AG04449 (cell line): ENCODE data around the gene NFIX.

Experiments
- CTCF ChIA-PET: fragments of 350-600 bp; formaldehyde crosslinking; extraction: SDS; loops from one replicate; lab custom pipeline; 2021; ENCODE audit warnings: antibody characterized with exemption; lab: Yijun Ruan, JAX
- POLR2A ChIA-PET: fragments of 400-600, 350-600 bp; formaldehyde crosslinking; extraction: SDS; loops from one replicate; lab custom pipeline; 2020; ENCODE audit warnings: antibody characterized with exemption, inconsistent platforms; lab: Yijun Ruan, JAX
- DNase-seq: peaks from one replicate; pipeline ENCODE4 v3.0.0-alpha.2; 2010; ENCODE audit warnings: low read depth, low spot score
- H3K4me3 ChIP-seq: 2 replicates; pipeline ENCODE4 v1.5.1; 2011; ENCODE audit warnings: low read depth, mild to moderate bottlenecking, control low read depth, low read length
- CTCF ChIP-seq: IDR thresholded peaks from one replicate; pipeline ENCODE4 v1.5.1; 2011; ENCODE audit warnings: mild to moderate bottlenecking, moderate library complexity, low read length, control low read depth, inconsistent platforms; ENCODE audit not compliant: insufficient read depth; ENCODE audit errors: missing control alignments

The NFIX gene

GRCh38 chr19:12982648-12983047 lies 12.6 kb upstream of the NFIX start:
- no peak for TF ChIP-seq CTCF
- POLR2A ChIA-PET, result no interaction called here
- CTCF ChIA-PET, result interaction anchor here (0.6 to 14.7 kb wide), 14 partner anchors 10 to 280 kb away, joined by 3 to 573 read pairs (median 4); no protein-coding TSS in a partner anchor
- DNase-seq, result no peak
- H3K4me3 ChIP-seq, result no peak overlapping the region

DNA sequence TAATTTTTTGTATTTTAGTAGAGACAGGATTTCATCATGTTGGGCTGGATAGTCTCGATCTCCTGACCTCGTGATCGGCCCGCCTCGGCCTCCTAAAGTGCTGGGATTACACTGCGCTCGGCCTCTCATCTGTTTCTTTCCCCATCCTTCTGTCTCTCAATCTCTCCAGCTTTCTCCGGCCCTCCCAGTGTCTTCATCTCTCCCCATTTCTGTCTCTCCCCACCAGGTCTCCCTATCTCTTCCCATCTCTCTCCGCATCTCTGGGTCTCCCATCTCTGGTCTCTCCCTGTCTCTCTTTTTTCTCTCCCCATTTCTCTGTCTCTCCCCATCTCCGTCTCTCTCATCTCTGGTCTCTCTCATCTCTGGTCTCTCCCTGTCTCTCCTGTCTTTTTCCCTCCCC lies 12.2 kb upstream of the NFIX start:
- no peak for TF ChIP-seq CTCF
- ChIA-PET POLR2A (no interaction called here), CTCF (interaction anchor here (0.6 to 14.7 kb wide), 16 partner anchors 9 to 295 kb away, joined by 3 to 573 read pairs (median 4); no protein-coding TSS in a partner anchor)
- DNase-seq, result no peak
- peak overlapping the region; percentile 52 for H3K4me3 ChIP-seq

- peak; percentile 87 for TF ChIP-seq CTCF
- ChIA-PET CTCF (interaction anchor here (0.6 to 14.7 kb wide), 19 partner anchors 9 to 294 kb away, joined by 3 to 573 read pairs (median 5); no protein-coding TSS in a partner anchor), POLR2A (no interaction called here)
- DNase-seq, result no peak
- H3K4me3 ChIP-seq, result peak overlapping the region; percentile 52
Measured at GRCh38 chr19:12983542-12984142, 11.6 kb upstream of the NFIX start.

DNA sequence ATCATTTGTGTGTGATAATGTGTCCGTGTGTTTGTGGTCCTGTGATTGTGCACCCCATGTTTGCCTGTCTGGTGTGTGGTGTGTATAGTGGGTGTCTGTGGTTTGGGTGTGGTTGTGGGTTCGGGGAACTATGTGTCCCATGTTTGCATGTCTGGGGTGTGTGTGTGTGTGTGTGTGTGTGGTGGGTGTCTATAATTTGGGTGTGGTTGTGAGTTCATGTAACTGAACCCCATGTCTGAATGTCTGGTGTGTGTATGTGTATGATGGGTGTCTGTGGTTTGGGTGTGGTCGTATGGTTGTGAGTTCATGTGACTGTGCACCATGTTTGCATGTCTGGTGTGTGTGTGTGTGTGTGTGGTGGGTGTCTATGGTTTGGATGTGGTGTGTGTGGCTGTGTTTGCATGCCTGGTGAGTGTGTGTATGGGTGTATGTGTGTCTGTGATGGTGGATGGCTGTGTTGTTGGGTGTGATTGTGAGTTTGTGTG lies 11.1 kb upstream of the NFIX start:
- TF ChIP-seq CTCF, result no peak
- no peak overlapping the region for H3K4me3 ChIP-seq
- POLR2A ChIA-PET, result no interaction called here

DNA sequence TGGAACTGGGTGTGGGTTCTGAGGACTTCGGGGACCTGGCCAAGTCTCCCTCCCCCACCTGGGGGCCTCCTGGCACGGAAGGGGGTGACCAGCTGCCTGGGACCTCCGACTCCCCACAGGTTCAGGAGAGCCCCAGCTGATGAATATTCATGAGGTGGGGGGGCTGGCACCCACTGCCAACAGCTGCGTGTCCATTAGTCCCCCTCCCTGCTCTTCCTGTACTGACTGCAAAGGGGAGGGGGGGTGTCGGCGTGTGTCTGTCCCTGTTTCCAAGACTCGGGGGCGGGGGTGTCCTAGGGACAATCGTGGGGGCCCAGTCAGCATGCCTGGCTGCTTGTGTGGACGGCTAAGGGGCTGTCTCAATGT lies 10.6 kb upstream of the NFIX start:
- TF ChIP-seq CTCF, result no peak
- POLR2A ChIA-PET, result no interaction called here
- no peak overlapping the region for H3K4me3 ChIP-seq
- no peak for DNase-seq
- CTCF ChIA-PET, result interaction anchor here (1.0 to 14.7 kb wide), 13 partner anchors 8 to 120 kb away, joined by 3 to 573 read pairs (median 5); no protein-coding TSS in a partner anchor

More for the DNA sequence above, 11.1 kb upstream of the NFIX start:
- CTCF ChIA-PET, result interaction anchor here (0.6 to 14.7 kb wide), 16 partner anchors 8 to 135 kb away, joined by 3 to 573 read pairs (median 4); no protein-coding TSS in a partner anchor
- DNase-seq, result no peak

DNA sequence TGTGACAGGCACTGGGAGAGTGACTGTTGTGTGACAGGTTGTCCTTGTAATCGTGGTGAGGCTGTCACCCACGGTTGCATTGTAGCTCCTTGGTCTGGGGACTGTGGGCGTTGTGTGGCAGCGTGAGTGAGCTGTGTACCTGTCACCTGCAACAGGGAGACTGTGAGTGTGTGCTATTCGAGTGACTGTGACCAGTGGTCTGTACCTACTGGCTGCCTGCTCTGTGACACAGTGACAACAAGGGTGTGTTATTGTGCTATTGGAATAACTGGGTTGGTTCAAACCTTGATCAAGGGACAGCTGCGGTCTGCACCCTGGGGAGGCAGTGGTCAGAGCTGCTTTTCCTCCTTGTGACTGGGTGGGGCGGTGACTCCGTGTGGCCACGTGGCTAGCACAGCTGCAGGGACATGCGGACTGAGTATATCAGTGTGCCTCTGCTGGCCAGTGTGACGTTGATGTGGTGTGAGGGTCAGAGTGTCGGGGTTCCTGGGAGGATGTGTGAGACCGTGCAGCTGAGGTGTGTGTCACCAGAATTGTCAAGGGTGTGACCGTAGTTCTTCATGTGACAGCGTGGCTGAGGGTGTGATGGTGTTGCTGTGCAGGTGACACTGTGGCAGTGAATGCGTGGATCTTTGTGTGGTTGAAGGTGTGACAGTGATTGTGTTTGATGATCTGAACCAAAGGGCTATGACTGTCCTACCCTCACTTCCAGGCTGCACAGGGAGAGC lies 10.1 kb upstream of the NFIX start:
- CTCF ChIA-PET, result interaction anchor here (1.0 to 14.7 kb wide), 15 partner anchors 8 to 121 kb away, joined by 3 to 573 read pairs (median 5); no protein-coding TSS in a partner anchor
- POLR2A ChIA-PET, result interaction anchor here (0.6 to 1.1 kb wide), 2 partner anchors 21 to 143 kb away, joined by 3 read pairs; no protein-coding TSS in a partner anchor
- no peak for DNase-seq
- no peak overlapping the region for H3K4me3 ChIP-seq
- TF ChIP-seq CTCF, result no peak
